ENCODE results near the gene MIX23.

The MIX23 gene

GRCh38 chr3:122382888-122383666 is at the start of gene MIX23:
MIX23 (minus strand) TSS chr3:122383231; CDS start chr3:122383224, 7 bp downstream.
- DNase-seq (ENCODE audit: low read depth) = peak; percentile 72

GRCh38 chr3:122430371-122430770 is 47.3 kb upstream of the MIX23 start:
- no peak for DNase-seq (ENCODE audit: low read depth)

- no peak for DNase-seq (ENCODE audit: low read depth)
Measured at GRCh38 chr3:122427857-122428471, 44.9 kb upstream of the MIX23 start.

GRCh38 chr3:122421836-122422235 is 38.8 kb upstream of the MIX23 start:
- DNase-seq (ENCODE audit: low read depth) = no peak

- peak; percentile 17 for DNase-seq (ENCODE audit: low read depth)
Measured at GRCh38 chr3:122421101-122421500, 38.1 kb upstream of the MIX23 start.

- no peak for DNase-seq (ENCODE audit: low read depth)
Measured at GRCh38 chr3:122416966-122417365, 33.9 kb upstream of the MIX23 start.

- DNase-seq (ENCODE audit: low read depth) = peak; percentile 94
Measured at GRCh38 chr3:122415762-122416654, 33.0 kb upstream of the MIX23 start, which contains the start of gene WDR5B. WDR5B (minus strand) TSS chr3:122416062; CDS start chr3:122415528, 534 bp downstream.

GRCh38 chr3:122415104-122415744 is 32.2 kb upstream of the MIX23 start:
- peak; percentile 46 for DNase-seq (ENCODE audit: low read depth)

GRCh38 chr3:122414391-122414790 is 31.4 kb upstream of the MIX23 start:
- no peak for DNase-seq (ENCODE audit: low read depth)

GRCh38 chr3:122410639-122411038 is 27.6 kb upstream of the MIX23 start:
- DNase-seq (ENCODE audit: low read depth) = no peak

GRCh38 chr3:122410111-122410510 is 27.1 kb upstream of the MIX23 start:
- DNase-seq (ENCODE audit: low read depth) = no peak

- no peak for DNase-seq (ENCODE audit: low read depth)
Measured at GRCh38 chr3:122409446-122409845, 26.4 kb upstream of the MIX23 start.

GRCh38 chr3:122407946-122408345 is 24.9 kb upstream of the MIX23 start:
- no peak for DNase-seq (ENCODE audit: low read depth)

- no peak for DNase-seq (ENCODE audit: low read depth)
Measured at GRCh38 chr3:122406198-122406597, 23.2 kb upstream of the MIX23 start.

GRCh38 chr3:122405015-122405414 is 22.0 kb upstream of the MIX23 start:
- DNase-seq (ENCODE audit: low read depth) = no peak

GRCh38 chr3:122403489-122403888 is 20.5 kb upstream of the MIX23 start:
- DNase-seq (ENCODE audit: low read depth) = peak; percentile 35

- no peak for DNase-seq (ENCODE audit: low read depth)
Measured at GRCh38 chr3:122398920-122399319, 15.9 kb upstream of the MIX23 start.

GRCh38 chr3:122397201-122397600 is 14.2 kb upstream of the MIX23 start:
- DNase-seq (ENCODE audit: low read depth) = no peak

GRCh38 chr3:122396511-122396910 is 13.5 kb upstream of the MIX23 start:
- DNase-seq (ENCODE audit: low read depth) = no peak

GRCh38 chr3:122395582-122395981 is 12.6 kb upstream of the MIX23 start:
- no peak for DNase-seq (ENCODE audit: low read depth)

- no peak for DNase-seq (ENCODE audit: low read depth)
Measured at GRCh38 chr3:122394173-122394572, 11.1 kb upstream of the MIX23 start.

Data from amniotic epithelial cell (primary cell).